Measurements from ENCODE around the gene OPRD1.

Gene OPRD1

DNA sequence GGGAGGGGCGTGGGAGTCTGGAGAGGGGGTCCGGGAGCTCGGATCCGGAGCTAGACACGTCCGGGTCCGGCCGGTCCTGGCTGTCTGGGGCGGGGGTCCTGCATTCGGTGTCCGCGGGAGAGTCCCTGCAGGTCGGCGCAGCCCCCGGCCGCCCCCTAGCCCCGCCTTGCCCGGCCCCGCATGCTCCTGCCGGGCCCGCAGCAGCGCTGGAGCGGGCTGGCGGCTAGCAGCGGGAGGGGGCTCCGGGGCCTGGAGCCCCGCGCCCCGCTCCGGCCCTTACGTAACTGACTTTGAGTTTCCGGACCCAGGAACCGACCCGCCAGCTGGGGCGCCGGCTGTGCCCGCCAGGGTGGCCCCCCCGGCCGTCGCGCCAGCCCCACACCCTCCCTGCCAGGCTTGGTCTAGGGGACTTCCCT lies 75.5 kb downstream of the OPRD1 start:
- Histone ChIP-seq H3K27me3 (replicated peaks; ENCODE audit: control insufficient read depth, insufficient read depth, low read length) (no peaks in the 10 kb centered on the region), H3K4me1 (ENCODE audit: control insufficient read depth, insufficient read depth, low read length) (peaks cover 20% of the 10 kb centered on the region), H3K9me3 (ENCODE audit: control insufficient read depth, low read length) (no peaks in the 10 kb centered on the region), H3K9ac (ENCODE audit: low read length) (peak overlapping the region; percentile 83), H3K4me3 (ENCODE audit: low read length) (peak overlapping the region; percentile 90), H3K36me3 (ENCODE audit: control insufficient read depth, insufficient read depth, low read length, severe bottlenecking) (no peaks in the 10 kb centered on the region)
- DNase-seq (ENCODE audit: low read depth), result peak; percentile 61

DNA sequence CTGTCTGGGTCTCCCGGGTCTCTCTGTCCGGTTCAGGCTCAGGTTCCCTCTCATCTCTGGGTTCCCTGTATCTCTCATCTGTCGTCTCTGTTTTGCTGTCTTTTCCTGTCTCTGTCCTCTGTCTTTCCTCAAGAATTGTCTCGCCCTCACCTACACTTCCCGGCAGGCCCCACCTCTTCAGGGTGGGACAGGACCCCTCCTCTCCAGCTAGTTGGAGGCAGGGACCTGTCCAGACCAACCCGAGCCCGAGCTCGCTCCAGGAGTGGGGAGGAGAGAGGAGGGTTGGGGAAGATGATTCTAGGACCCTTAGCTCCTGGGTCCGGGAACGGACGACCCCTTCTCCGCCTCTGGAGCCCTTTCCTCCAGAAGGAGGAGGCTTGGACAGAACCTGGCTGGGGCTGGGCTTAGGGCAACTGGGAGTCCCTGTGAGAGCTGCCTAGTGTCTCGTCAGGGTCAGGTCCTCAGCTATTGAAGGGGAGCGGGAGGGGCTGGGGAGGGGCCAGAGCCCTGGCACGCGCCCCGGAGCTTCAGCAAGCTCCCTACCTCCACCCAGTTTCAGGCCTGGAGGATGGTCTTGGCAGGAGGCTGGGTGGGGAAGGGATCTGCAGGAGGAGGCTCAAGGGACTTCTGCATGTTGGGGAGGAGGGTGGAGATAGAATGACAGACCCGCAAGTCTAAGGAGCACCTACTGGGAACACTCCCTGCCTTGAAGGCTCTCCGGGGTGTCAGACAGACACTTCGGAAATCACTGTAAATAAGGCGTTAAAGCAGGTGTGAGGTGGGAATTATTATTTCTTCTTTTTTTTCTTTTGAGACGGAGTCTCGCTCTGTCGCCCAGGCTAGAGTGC lies 76.1 kb downstream of the OPRD1 start:
- DNase-seq (ENCODE audit: low read depth), result no peak

DNA sequence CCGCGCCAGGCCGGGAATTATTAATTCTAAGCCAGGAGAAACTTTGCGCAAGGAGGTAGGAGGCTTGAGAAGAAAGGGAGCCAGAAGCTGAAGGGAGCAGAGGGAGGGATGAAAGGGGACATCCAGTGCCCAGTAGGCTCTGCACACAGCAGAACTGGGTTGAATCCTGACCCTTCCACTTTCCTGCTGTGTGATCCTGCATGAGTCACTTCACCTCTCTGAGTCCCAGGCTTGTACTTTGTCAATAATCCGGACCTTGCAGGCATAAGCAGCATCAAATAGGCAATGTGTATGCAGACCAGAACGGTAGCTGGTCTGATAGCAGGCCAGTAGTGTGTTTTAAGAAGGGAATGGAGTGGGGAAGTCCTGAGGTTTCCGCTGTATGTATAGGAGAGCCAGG lies 76.9 kb downstream of the OPRD1 start:
- Histone ChIP-seq H3K4me1 (ENCODE audit: control insufficient read depth, insufficient read depth, low read length) (peaks cover 20% of the 10 kb centered on the region), H3K4me3 (ENCODE audit: low read length) (no peak overlapping the region), H3K36me3 (ENCODE audit: control insufficient read depth, insufficient read depth, low read length, severe bottlenecking) (no peaks in the 10 kb centered on the region), H3K9ac (ENCODE audit: low read length) (no peak overlapping the region), H3K27me3 (replicated peaks; ENCODE audit: control insufficient read depth, insufficient read depth, low read length) (no peaks in the 10 kb centered on the region), H3K9me3 (ENCODE audit: control insufficient read depth, low read length) (no peaks in the 10 kb centered on the region)
- no peak for DNase-seq (ENCODE audit: low read depth)

More for the DNA sequence above, 76.1 kb downstream of the OPRD1 start:
- Histone ChIP-seq H3K9me3 (ENCODE audit: control insufficient read depth, low read length) (no peaks in the 10 kb centered on the region), H3K9ac (ENCODE audit: low read length) (peak overlapping the region; percentile 83), H3K27me3 (replicated peaks; ENCODE audit: control insufficient read depth, insufficient read depth, low read length) (no peaks in the 10 kb centered on the region), H3K36me3 (ENCODE audit: control insufficient read depth, insufficient read depth, low read length, severe bottlenecking) (no peaks in the 10 kb centered on the region), H3K4me1 (ENCODE audit: control insufficient read depth, insufficient read depth, low read length) (peaks cover 20% of the 10 kb centered on the region), H3K4me3 (ENCODE audit: low read length) (peak overlapping the region; percentile 90)

DNA sequence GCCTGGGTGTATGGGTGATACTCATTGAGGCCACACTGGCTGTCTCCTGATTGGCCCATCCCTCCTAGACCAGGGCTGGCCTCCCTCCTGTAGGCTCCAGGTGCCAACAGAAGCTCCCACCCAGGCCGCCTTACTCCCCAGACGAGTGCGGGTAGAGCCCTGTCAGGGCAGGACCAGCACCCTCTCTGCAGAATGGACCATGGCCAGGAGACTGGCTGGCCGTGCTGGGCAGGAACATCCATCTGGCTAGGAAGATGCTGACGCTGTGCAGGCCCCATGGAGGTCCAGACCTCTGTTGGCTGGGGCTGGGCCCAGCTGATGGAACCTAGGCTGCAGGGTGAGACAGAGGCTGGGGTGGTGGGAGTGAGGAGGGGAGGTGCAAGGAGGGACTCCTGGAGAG lies 77.4 kb downstream of the OPRD1 start:
- Histone ChIP-seq H3K27me3 (replicated peaks; ENCODE audit: control insufficient read depth, insufficient read depth, low read length) (no peaks in the 10 kb centered on the region), H3K4me1 (ENCODE audit: control insufficient read depth, insufficient read depth, low read length) (peaks cover 18% of the 10 kb centered on the region), H3K4me3 (ENCODE audit: low read length) (no peak overlapping the region), H3K9me3 (ENCODE audit: control insufficient read depth, low read length) (no peaks in the 10 kb centered on the region), H3K9ac (ENCODE audit: low read length) (no peak overlapping the region), H3K36me3 (ENCODE audit: control insufficient read depth, insufficient read depth, low read length, severe bottlenecking) (no peaks in the 10 kb centered on the region)
- DNase-seq (ENCODE audit: low read depth), result no peak

DNA sequence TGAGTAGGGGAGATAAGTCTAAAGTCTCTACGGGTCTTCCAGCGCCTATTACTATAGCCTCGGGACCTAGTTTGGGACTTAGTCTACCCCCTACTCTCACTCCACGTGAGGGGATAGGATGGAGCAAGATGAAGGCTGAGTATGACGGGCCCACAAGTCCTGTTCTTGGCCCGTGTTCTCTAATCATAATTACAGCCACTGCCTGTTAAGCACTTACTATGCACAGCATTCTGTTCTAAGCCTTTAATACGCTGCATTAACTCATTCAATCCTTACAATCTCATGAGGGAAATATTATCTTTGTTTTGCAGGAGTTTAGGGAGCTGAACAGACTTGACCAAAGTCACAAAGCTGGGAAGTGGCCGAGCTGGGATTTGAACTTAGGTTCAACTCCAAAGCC lies 78.5 kb downstream of the OPRD1 start:
- Histone ChIP-seq H3K9ac (ENCODE audit: low read length) (no peak overlapping the region), H3K27me3 (replicated peaks; ENCODE audit: control insufficient read depth, insufficient read depth, low read length) (no peaks in the 10 kb centered on the region), H3K9me3 (ENCODE audit: control insufficient read depth, low read length) (no peaks in the 10 kb centered on the region), H3K36me3 (ENCODE audit: control insufficient read depth, insufficient read depth, low read length, severe bottlenecking) (no peaks in the 10 kb centered on the region), H3K4me3 (ENCODE audit: low read length) (no peak overlapping the region), H3K4me1 (ENCODE audit: control insufficient read depth, insufficient read depth, low read length) (peaks cover 10% of the 10 kb centered on the region)
- DNase-seq (ENCODE audit: low read depth), result no peak

DNA sequence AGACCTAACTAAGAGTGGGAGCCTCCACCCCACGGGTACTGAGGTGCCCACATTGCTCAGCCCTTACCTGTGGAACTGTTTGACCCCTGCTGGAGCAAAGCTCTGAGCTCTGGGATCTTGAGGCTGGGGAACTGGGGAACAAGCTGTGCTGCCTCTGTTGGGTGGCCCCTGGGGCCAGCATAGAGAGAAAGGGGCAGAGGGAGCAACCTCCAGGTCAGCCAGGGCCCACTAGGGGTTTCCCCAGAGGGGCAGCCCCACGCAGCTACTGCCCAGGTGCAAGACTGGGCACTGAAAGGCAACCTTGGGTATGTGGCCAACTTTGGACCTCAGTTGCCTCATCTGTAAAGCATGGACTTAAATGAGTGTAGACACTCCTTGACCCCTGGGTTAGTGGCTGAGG lies 78.9 kb downstream of the OPRD1 start:
- H3K9ac ChIP-seq (ENCODE audit: low read length), result no peak overlapping the region

DNA sequence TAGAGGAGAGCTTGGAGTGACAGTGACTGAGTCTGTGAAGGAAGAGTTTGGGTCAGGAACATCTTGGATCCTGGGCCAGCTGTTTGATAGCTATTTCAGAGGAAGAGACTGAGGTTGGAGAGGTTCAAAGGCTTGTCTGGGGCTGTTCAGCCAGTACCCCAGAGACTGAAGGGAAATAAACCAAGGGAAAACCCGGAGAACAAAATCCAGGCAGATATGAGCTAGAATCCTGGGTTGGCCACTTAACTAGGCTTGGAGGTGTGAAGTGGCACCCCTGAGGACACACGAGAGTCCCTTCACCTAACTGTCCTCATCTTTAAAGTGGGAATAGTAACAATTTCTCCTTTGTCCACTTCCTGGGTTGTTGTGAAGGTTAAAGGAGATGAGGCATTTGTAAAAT lies 79.3 kb downstream of the OPRD1 start:
- no peak for DNase-seq (ENCODE audit: low read depth)
- H3K9ac ChIP-seq (ENCODE audit: low read length), result no peak overlapping the region
- no peaks in the 10 kb centered on the region for H3K36me3 ChIP-seq (ENCODE audit: control insufficient read depth, insufficient read depth, low read length, severe bottlenecking)
- H3K9me3 ChIP-seq (ENCODE audit: control insufficient read depth, low read length), result no peaks in the 10 kb centered on the region
- peaks cover 8% of the 10 kb centered on the region for H3K4me1 ChIP-seq (ENCODE audit: control insufficient read depth, insufficient read depth, low read length)
- H3K27me3 ChIP-seq (replicated peaks; ENCODE audit: control insufficient read depth, insufficient read depth, low read length), result no peaks in the 10 kb centered on the region
- H3K4me3 ChIP-seq (ENCODE audit: low read length), result no peak overlapping the region

More for the DNA sequence above, 78.9 kb downstream of the OPRD1 start:
- H3K9me3 ChIP-seq (ENCODE audit: control insufficient read depth, low read length), result no peaks in the 10 kb centered on the region
- H3K4me1 ChIP-seq (ENCODE audit: control insufficient read depth, insufficient read depth, low read length), result peaks cover 8% of the 10 kb centered on the region
- H3K4me3 ChIP-seq (ENCODE audit: low read length), result no peak overlapping the region
- H3K36me3 ChIP-seq (ENCODE audit: control insufficient read depth, insufficient read depth, low read length, severe bottlenecking), result no peaks in the 10 kb centered on the region
- H3K27me3 ChIP-seq (replicated peaks; ENCODE audit: control insufficient read depth, insufficient read depth, low read length), result no peaks in the 10 kb centered on the region
- DNase-seq (ENCODE audit: low read depth), result no peak

DNA sequence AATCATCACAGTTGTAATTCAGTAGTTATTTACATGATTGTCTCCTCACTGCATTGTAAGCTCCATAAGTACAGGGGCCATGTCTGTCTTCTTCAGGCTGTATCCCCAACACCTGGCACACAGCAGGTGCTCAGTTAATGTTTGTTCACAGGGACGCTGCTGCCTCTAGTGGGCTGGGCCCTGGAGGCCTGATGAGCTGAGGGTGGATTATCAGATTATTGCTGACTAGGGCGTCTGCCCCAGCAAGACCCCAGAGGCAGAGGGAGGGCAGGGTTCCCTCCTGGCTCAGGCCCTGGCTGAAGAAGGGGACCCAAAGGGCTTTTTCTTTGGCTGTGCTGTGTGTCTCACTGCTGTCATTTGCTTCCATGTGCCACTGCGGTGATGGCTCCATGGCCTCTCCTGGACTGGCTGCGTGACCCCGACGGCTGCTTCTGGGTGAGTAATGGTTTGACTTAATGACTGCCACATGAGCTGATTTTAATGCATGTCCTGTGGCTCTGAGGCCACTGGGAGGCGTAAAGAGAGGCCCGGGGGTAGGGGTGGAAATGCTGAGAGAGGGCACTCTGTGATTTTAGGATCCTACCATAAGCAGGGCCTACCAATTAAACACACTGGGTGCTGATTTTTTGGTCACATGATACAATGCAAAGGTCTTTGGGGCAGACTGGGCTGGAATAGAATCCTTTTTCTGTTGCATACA lies 81.6 kb downstream of the OPRD1 start:
- Histone ChIP-seq H3K4me1 (ENCODE audit: control insufficient read depth, insufficient read depth, low read length) (peaks cover 7% of the 10 kb centered on the region), H3K9me3 (ENCODE audit: control insufficient read depth, low read length) (no peaks in the 10 kb centered on the region), H3K36me3 (ENCODE audit: control insufficient read depth, insufficient read depth, low read length, severe bottlenecking) (no peaks in the 10 kb centered on the region), H3K27me3 (replicated peaks; ENCODE audit: control insufficient read depth, insufficient read depth, low read length) (no peaks in the 10 kb centered on the region), H3K9ac (ENCODE audit: low read length) (no peak overlapping the region), H3K4me3 (ENCODE audit: low read length) (no peak overlapping the region)
- peak; percentile 64 for DNase-seq (ENCODE audit: low read depth)

DNA sequence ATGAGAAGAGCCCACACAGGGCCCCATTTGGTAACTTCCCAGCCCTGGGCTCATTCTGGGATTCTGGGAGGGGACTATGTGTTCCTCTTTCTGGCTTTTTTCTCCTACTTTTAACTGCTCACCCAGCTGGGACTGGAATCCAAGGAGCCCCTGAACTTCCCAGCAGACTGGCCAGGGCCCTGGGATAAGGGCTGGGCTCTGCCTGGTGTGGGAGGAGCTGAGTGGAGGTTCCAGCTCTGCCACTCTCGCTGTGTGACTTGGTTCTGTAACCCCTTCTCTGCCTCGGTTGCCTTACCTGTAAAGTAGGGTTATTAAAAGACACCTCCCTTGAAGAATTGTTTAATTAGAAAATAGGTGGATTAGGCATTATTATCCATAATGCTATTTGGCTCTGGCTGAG lies 82.8 kb downstream of the OPRD1 start:
- no peaks in the 10 kb centered on the region for H3K27me3 ChIP-seq (replicated peaks; ENCODE audit: control insufficient read depth, insufficient read depth, low read length)
- no peak for DNase-seq (ENCODE audit: low read depth)
- H3K4me3 ChIP-seq (ENCODE audit: low read length), result no peak overlapping the region
- H3K36me3 ChIP-seq (ENCODE audit: control insufficient read depth, insufficient read depth, low read length, severe bottlenecking), result no peaks in the 10 kb centered on the region
- H3K9ac ChIP-seq (ENCODE audit: low read length), result no peak overlapping the region
- no peaks in the 10 kb centered on the region for H3K9me3 ChIP-seq (ENCODE audit: control insufficient read depth, low read length)
- H3K4me1 ChIP-seq (ENCODE audit: control insufficient read depth, insufficient read depth, low read length), result peaks cover 14% of the 10 kb centered on the region

DNA sequence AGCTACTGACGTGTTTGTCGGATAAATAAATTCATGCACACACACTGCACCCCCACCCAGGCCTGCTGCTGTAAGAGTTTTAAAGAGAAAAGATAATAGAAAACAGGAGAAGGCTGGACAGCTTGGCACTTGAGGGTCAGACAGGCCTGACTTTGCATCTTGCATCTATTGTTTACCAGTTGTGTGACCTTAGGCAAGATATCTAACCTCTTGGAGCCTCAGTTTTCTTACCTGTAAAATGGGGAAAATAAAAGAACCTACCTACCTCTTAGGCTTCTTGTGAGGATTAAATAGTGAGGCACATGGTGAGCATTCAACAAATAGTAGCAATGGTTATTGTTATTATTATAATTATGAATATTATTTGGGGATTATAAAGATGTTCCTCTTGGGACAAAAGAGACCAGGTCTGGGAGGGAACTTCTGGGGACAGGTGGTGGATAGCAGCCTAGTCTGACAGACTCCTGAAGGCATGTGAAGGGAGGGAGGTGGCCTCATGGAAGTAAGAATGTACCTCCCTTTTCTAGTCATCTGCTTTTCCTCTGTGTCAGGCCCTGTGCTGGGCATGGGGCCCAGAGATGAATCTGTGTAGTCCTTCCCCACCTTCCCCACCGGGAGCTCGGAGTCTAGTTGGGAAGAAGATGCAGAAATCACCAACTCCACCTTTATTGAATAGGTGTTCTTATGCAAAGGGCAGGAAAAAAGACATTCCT lies 84.1 kb downstream of the OPRD1 start:
- H3K9me3 ChIP-seq (ENCODE audit: control insufficient read depth, low read length), result no peaks in the 10 kb centered on the region
- DNase-seq (ENCODE audit: low read depth), result no peak
- no peaks in the 10 kb centered on the region for H3K36me3 ChIP-seq (ENCODE audit: control insufficient read depth, insufficient read depth, low read length, severe bottlenecking)
- H3K4me1 ChIP-seq (ENCODE audit: control insufficient read depth, insufficient read depth, low read length), result peaks cover 14% of the 10 kb centered on the region
- H3K4me3 ChIP-seq (ENCODE audit: low read length), result no peak overlapping the region
- no peaks in the 10 kb centered on the region for H3K27me3 ChIP-seq (replicated peaks; ENCODE audit: control insufficient read depth, insufficient read depth, low read length)
- H3K9ac ChIP-seq (ENCODE audit: low read length), result no peak overlapping the region

DNA sequence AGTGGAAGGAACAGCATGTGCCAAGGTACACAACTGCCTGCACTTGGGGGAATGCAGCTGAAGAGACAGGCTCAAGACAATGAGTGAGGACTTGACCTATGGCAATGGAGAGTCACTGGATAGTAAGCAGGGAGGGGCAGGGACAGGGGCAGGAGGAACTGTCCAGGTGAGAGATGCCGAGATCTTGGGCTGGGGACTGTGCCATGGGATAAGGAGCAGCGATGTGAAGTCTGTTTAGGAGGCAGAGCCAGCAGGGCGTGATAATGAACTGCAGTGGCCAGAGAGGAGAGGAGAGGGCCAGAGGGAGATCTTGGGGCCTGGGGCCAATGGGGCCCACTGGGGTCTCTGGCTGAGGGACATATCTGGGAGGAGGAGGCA lies 84.6 kb downstream of the OPRD1 start:
- no peaks in the 10 kb centered on the region for H3K36me3 ChIP-seq (ENCODE audit: control insufficient read depth, insufficient read depth, low read length, severe bottlenecking)
- no peak for DNase-seq (ENCODE audit: low read depth)

More for the DNA sequence above, 84.6 kb downstream of the OPRD1 start:
- Histone ChIP-seq H3K4me3 (ENCODE audit: low read length) (no peak overlapping the region), H3K4me1 (ENCODE audit: control insufficient read depth, insufficient read depth, low read length) (peaks cover 14% of the 10 kb centered on the region), H3K9me3 (ENCODE audit: control insufficient read depth, low read length) (no peaks in the 10 kb centered on the region), H3K27me3 (replicated peaks; ENCODE audit: control insufficient read depth, insufficient read depth, low read length) (no peaks in the 10 kb centered on the region), H3K9ac (ENCODE audit: low read length) (no peak overlapping the region)
